G401.6 (cell line): ENCODE measurements around the gene MAP3K3.

Source experiments
- FAIRE-seq: peaks from 2 replicates; lab custom pipeline; 2012; peaks lifted over from hg19 to GRCh38; lab: Jason Lieb, UNC

The MAP3K3 gene

GRCh38 chr17:63653050-63653449, 30.8 kb downstream of the MAP3K3 start:
- no peak for FAIRE-seq

GRCh38 chr17:63657786-63658185, 35.6 kb downstream of the MAP3K3 start:
- no peak for FAIRE-seq

GRCh38 chr17:63658366-63658765, 36.1 kb downstream of the MAP3K3 start:
- FAIRE-seq: no peak

GRCh38 chr17:63659850-63660249, 37.6 kb downstream of the MAP3K3 start:
- no peak for FAIRE-seq

GRCh38 chr17:63665527-63666214, 43.5 kb downstream of the MAP3K3 start:
- FAIRE-seq: no peak

- FAIRE-seq: no peak
Observed at GRCh38 chr17:63672856-63673255, 50.6 kb downstream of the MAP3K3 start.

GRCh38 chr17:63675231-63675606, 53.0 kb downstream of the MAP3K3 start:
- no peak for FAIRE-seq

- no peak for FAIRE-seq
Observed at GRCh38 chr17:63675607-63676546, 53.7 kb downstream of the MAP3K3 start.

GRCh38 chr17:63676584-63676983, 54.4 kb downstream of the MAP3K3 start:
- FAIRE-seq: no peak

- no peak for FAIRE-seq
Observed at GRCh38 chr17:63679214-63679613, 57.0 kb downstream of the MAP3K3 start.

- FAIRE-seq: no peak
Observed at GRCh38 chr17:63680700-63681099, 58.5 kb downstream of the MAP3K3 start.

GRCh38 chr17:63681530-63681929, 59.3 kb downstream of the MAP3K3 start:
- no peak for FAIRE-seq

- FAIRE-seq: no peak
Observed at GRCh38 chr17:63682441-63682840, 60.2 kb downstream of the MAP3K3 start.

- no peak for FAIRE-seq
Observed at GRCh38 chr17:63682981-63683380, 60.8 kb downstream of the MAP3K3 start.

- no peak for FAIRE-seq
Observed at GRCh38 chr17:63685041-63685440, 62.8 kb downstream of the MAP3K3 start.

- no peak for FAIRE-seq
Observed at GRCh38 chr17:63685578-63685977, 63.4 kb downstream of the MAP3K3 start.

- FAIRE-seq: no peak
Observed at GRCh38 chr17:63686138-63686685, 64.0 kb downstream of the MAP3K3 start.

- FAIRE-seq: no peak
Observed at GRCh38 chr17:63688396-63689020, 66.3 kb downstream of the MAP3K3 start.

- FAIRE-seq: no peak
Observed at GRCh38 chr17:63689479-63689878, 67.3 kb downstream of the MAP3K3 start.

- no peak for FAIRE-seq
Observed at GRCh38 chr17:63692195-63692816, 70.1 kb downstream of the MAP3K3 start.

- no peak for FAIRE-seq
Observed at GRCh38 chr17:63693411-63694113, 71.3 kb downstream of the MAP3K3 start.
